Lower leg skin (tissue), 3 donors: ENCODE data around the gene PDHB.
"Not testable (repeated sequence)": the region's sequence is repeated elsewhere in the genome, so short reads cannot be mapped to it uniquely, and the experiment has no call there.

Experiments used
- CTCF ChIP-seq, 3 donors: fragments of 450-650 bp; IDR thresholded peaks; one replicate each; pipeline ENCODE4 v1.5.1; 2016; ENCODE audit warnings: antibody characterized with exemption in 3 of 3, mild to moderate bottlenecking in 3 of 3, moderate library complexity in 2 of 3
- POLR2A ChIP-seq, 2 donors: fragments of 450-650 bp; IDR thresholded peaks; one replicate each; pipeline ENCODE4 v1.6.1; 2016 to 2017; ENCODE audit warnings: antibody characterized with exemption in 2 of 2, mild to moderate bottlenecking in 1 of 2, moderate library complexity in 1 of 2

GRCh38 chr3:58437276-58437675, 3.6 kb upstream of the PDHB start:
- TF ChIP-seq CTCF, POLR2A (IDR thresholded peaks at IDR 0.05): not testable (repeated sequence)
